Measurements from ENCODE around the gene EML4.
A peak's percentile ranks its signal among the peaks of the same experiment; 100 is the strongest.

EML4 gene

GRCh38 chr2:42233976-42234441 is 64.9 kb downstream of the EML4 start:
- in situ Hi-C loops (cut with HindIII; ENCODE audit: low pct_ligation_motif_present, low pct_unique_long_range_greater_than_20kb, low sequenced_read_pairs) = no loop called here
- no peak for DNase-seq

GRCh38 chr2:42236911-42237310 is 67.8 kb downstream of the EML4 start:
- in situ Hi-C loops (cut with HindIII; ENCODE audit: low pct_ligation_motif_present, low pct_unique_long_range_greater_than_20kb, low sequenced_read_pairs) = no loop called here
- no peak for DNase-seq

GRCh38 chr2:42238644-42239288 is 69.6 kb downstream of the EML4 start:
- DNase-seq = peak; percentile 30

GRCh38 chr2:42239289-42239661 is 70.1 kb downstream of the EML4 start:
- in situ Hi-C loops (cut with HindIII; ENCODE audit: low pct_ligation_motif_present, low pct_unique_long_range_greater_than_20kb, low sequenced_read_pairs) = no loop called here
- DNase-seq = no peak

More at GRCh38 chr2:42238644-42239288, 69.6 kb downstream of the EML4 start:
- in situ Hi-C loops (cut with HindIII; ENCODE audit: low pct_ligation_motif_present, low pct_unique_long_range_greater_than_20kb, low sequenced_read_pairs) = no loop called here

- in situ Hi-C loops (cut with HindIII; ENCODE audit: low pct_ligation_motif_present, low pct_unique_long_range_greater_than_20kb, low sequenced_read_pairs) = no loop called here
Observed at GRCh38 chr2:42239811-42240210, 70.7 kb downstream of the EML4 start.

GRCh38 chr2:42241517-42241916 is 72.4 kb downstream of the EML4 start:
- in situ Hi-C loops (cut with HindIII; ENCODE audit: low pct_ligation_motif_present, low pct_unique_long_range_greater_than_20kb, low sequenced_read_pairs) = no loop called here
- no peak for DNase-seq

More at GRCh38 chr2:42239811-42240210, 70.7 kb downstream of the EML4 start:
- DNase-seq = no peak

- no peak for DNase-seq
- in situ Hi-C loops (cut with HindIII; ENCODE audit: low pct_ligation_motif_present, low pct_unique_long_range_greater_than_20kb, low sequenced_read_pairs) = no loop called here
Observed at GRCh38 chr2:42243297-42243696, 74.1 kb downstream of the EML4 start.

GRCh38 chr2:42244520-42244919 is 75.4 kb downstream of the EML4 start:
- DNase-seq = no peak
- in situ Hi-C loops (cut with HindIII; ENCODE audit: low pct_ligation_motif_present, low pct_unique_long_range_greater_than_20kb, low sequenced_read_pairs) = no loop called here

GRCh38 chr2:42245396-42245795 is 76.2 kb downstream of the EML4 start:
- no peak for DNase-seq
- in situ Hi-C loops (cut with HindIII; ENCODE audit: low pct_ligation_motif_present, low pct_unique_long_range_greater_than_20kb, low sequenced_read_pairs) = no loop called here

- no peak for DNase-seq
- in situ Hi-C loops (cut with HindIII; ENCODE audit: low pct_ligation_motif_present, low pct_unique_long_range_greater_than_20kb, low sequenced_read_pairs) = no loop called here
Observed at GRCh38 chr2:42246562-42246961, 77.4 kb downstream of the EML4 start.

GRCh38 chr2:42248846-42249245 is 79.7 kb downstream of the EML4 start:
- DNase-seq = no peak
- in situ Hi-C loops (cut with HindIII; ENCODE audit: low pct_ligation_motif_present, low pct_unique_long_range_greater_than_20kb, low sequenced_read_pairs) = no loop called here

- no peak for DNase-seq
- in situ Hi-C loops (cut with HindIII; ENCODE audit: low pct_ligation_motif_present, low pct_unique_long_range_greater_than_20kb, low sequenced_read_pairs) = no loop called here
Observed at GRCh38 chr2:42249284-42249683, 80.1 kb downstream of the EML4 start.

GRCh38 chr2:42249887-42250286 is 80.7 kb downstream of the EML4 start:
- in situ Hi-C loops (cut with HindIII; ENCODE audit: low pct_ligation_motif_present, low pct_unique_long_range_greater_than_20kb, low sequenced_read_pairs) = no loop called here
- DNase-seq = no peak

- in situ Hi-C loops (cut with HindIII; ENCODE audit: low pct_ligation_motif_present, low pct_unique_long_range_greater_than_20kb, low sequenced_read_pairs) = no loop called here
Observed at GRCh38 chr2:42250925-42251324, 81.8 kb downstream of the EML4 start.

GRCh38 chr2:42252464-42252863 is 83.3 kb downstream of the EML4 start:
- in situ Hi-C loops (cut with HindIII; ENCODE audit: low pct_ligation_motif_present, low pct_unique_long_range_greater_than_20kb, low sequenced_read_pairs) = no loop called here
- no peak for DNase-seq

More at GRCh38 chr2:42250925-42251324, 81.8 kb downstream of the EML4 start:
- no peak for DNase-seq

- in situ Hi-C loops (cut with HindIII; ENCODE audit: low pct_ligation_motif_present, low pct_unique_long_range_greater_than_20kb, low sequenced_read_pairs) = no loop called here
- no peak for DNase-seq
Observed at GRCh38 chr2:42254186-42254895, 85.2 kb downstream of the EML4 start.

- in situ Hi-C loops (cut with HindIII; ENCODE audit: low pct_ligation_motif_present, low pct_unique_long_range_greater_than_20kb, low sequenced_read_pairs) = no loop called here
- no peak for DNase-seq
Observed at GRCh38 chr2:42256505-42256904, 87.4 kb downstream of the EML4 start.

GRCh38 chr2:42261518-42262195 is 92.5 kb downstream of the EML4 start:
- DNase-seq = no peak
- in situ Hi-C loops (cut with HindIII; ENCODE audit: low pct_ligation_motif_present, low pct_unique_long_range_greater_than_20kb, low sequenced_read_pairs) = no loop called here

GRCh38 chr2:42266236-42266635 is 97.1 kb downstream of the EML4 start:
- in situ Hi-C loops (cut with HindIII; ENCODE audit: low pct_ligation_motif_present, low pct_unique_long_range_greater_than_20kb, low sequenced_read_pairs) = no loop called here
- DNase-seq = no peak

- in situ Hi-C loops (cut with HindIII; ENCODE audit: low pct_ligation_motif_present, low pct_unique_long_range_greater_than_20kb, low sequenced_read_pairs) = no loop called here
- DNase-seq = no peak
Observed at GRCh38 chr2:42267530-42267929, 98.4 kb downstream of the EML4 start.
